Stimulated activated naive CD8-positive, alpha-beta T cell treated with anti-CD3 and anti-CD28 coated beads, Interleukin-15, Interleukin-2, amounts not matched to agents 100 ng/mL and 50 ng/mL, for 24 hours (primary cell): ENCODE data around the gene CABLES1.

Source experiments
- H3K27ac Mint-ChIP-seq: one replicate; pipeline ENCODE4 v1.8.0; 2021; ENCODE audit warnings: mild to moderate bottlenecking, mixed read lengths
- H3K27me3 Mint-ChIP-seq: one replicate; pipeline ENCODE4 v1.8.0; 2021; ENCODE audit warnings: mixed read lengths
- H3K36me3 Mint-ChIP-seq: one replicate; pipeline ENCODE4 v1.8.0; 2021; ENCODE audit warnings: low read depth, mixed read lengths
- H3K4me1 Mint-ChIP-seq: one replicate; pipeline ENCODE4 v1.8.0; 2021; ENCODE audit warnings: low read depth, mixed read lengths
- H3K4me3 Mint-ChIP-seq: one replicate; pipeline ENCODE4 v1.8.0; 2021; ENCODE audit warnings: mild to moderate bottlenecking, mixed read lengths
- H3K9me3 Mint-ChIP-seq: one replicate; pipeline ENCODE4 v1.8.0; 2021; ENCODE audit warnings: mixed read lengths

Gene CABLES1

DNA sequence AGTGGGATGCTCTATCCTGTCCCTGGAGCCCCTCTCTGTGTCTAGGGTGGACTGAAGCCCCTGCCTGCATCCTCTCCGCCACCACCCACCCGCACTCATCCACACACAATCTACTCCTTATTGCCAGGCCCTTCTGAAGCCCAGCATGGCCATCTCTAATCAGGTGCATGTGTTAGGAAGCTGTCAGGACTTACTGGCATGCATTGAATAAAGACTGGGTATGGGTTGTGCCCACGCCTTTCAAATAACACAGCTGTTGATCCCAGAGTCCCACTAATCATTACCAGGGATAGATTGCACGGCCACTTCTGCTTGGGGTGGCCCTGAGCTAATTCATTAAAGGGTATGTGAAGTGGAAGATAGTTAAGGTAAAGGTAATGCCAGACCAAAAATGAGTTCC, 88.4 kb downstream of the CABLES1 start:
- Mint-ChIP-seq H3K36me3 (peaks cover 10% of the 10 kb centered on the region), H3K9me3 (no peaks in the 10 kb centered on the region), H3K4me3 (no peak overlapping the region), H3K4me1 (peaks cover 35% of the 10 kb centered on the region), H3K27ac (no peak overlapping the region), H3K27me3 (no peaks in the 10 kb centered on the region)

DNA sequence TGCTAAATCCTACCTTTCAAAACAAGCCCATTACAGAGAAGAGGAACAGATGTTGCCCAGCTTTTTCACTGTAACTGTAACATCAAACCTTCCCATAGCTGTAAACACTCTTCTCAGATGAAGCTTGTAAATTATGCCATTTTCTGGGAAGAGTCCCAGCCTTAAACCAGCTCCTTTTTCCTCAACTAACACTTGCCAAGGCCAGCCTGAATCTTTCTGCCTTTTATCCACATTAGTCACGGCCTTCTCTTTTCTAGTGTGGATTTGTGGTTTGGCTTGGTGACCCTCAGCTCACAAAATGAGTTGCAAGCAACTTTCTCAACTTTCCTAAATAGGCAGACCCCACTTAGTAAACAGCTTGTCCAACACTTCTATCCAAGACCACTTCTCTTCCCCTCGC, 90.2 kb downstream of the CABLES1 start:
- Mint-ChIP-seq H3K9me3 (no peaks in the 10 kb centered on the region), H3K27ac (peak overlapping the region; percentile 76), H3K4me1 (peaks cover 54% of the 10 kb centered on the region), H3K27me3 (no peaks in the 10 kb centered on the region), H3K4me3 (peak overlapping the region; percentile 53), H3K36me3 (peaks cover 10% of the 10 kb centered on the region)

GRCh38 chr18:23226391-23226790, 91.1 kb downstream of the CABLES1 start:
- Mint-ChIP-seq H3K4me3 (no peak overlapping the region), H3K27me3 (no peaks in the 10 kb centered on the region), H3K36me3 (peaks cover 15% of the 10 kb centered on the region), H3K27ac (peak overlapping the region; percentile 8), H3K9me3 (peaks cover under 1% of the 10 kb centered on the region), H3K4me1 (peaks cover 62% of the 10 kb centered on the region)

DNA sequence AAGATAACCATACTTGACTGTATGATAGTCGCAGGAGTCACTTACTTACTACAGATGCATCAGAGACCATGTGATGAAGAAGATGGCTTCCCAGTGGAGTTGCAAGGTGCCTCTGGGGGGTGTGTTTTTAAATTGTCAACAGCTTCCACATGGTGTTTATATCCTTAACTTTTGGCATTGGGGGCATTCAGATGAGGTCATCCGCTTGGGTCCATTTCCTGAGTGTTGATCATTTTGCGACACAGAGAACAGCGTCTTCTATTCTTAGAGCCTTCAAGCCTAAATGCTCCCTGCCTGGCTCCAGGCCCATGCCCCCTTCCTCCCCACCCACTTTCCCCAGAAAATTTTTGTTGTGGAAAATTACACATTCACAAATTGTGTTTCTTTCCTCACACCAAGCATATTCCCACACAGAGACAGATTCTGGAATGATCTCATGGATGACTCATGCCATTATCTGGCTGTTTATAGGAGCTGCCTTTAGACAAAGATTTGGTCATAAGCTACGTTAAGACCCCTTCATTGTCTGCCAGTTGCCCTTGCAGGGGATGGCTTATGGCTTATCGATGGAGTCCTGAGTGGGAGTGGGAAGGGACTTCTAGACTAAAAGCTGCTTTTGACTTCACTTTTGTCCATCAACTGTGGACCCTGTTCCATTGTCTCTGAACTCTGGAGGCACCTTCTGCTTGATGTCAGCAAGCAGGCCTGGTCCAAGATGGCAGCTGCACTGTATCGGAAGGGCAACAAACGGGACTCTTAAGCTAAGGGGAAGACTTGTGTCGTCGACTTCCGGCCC, 91.8 kb downstream of the CABLES1 start:
- Mint-ChIP-seq H3K27ac (peak overlapping the region; percentile 8), H3K4me3 (no peak overlapping the region), H3K27me3 (no peaks in the 10 kb centered on the region), H3K4me1 (peaks cover 69% of the 10 kb centered on the region), H3K36me3 (peaks cover 21% of the 10 kb centered on the region), H3K9me3 (peaks cover 6% of the 10 kb centered on the region)

DNA sequence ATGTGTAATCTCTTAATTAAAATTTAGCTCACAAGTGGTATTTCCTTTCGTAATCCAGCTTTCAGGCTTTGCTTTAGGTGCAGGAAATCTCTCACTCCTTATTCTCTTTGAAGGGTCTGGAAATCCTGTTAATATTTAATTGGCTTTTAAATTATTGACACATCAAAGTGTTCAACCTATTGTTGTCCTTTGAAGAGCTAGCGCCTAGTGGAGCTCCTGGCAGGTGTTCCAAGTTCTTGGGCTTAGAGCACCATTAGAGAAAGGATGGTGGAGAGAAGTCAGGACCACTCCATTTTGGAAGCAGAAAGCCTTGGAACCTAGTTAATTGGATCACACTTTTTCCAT, 92.4 kb downstream of the CABLES1 start:
- Mint-ChIP-seq H3K27ac (peak overlapping the region; percentile 89), H3K36me3 (peaks cover 25% of the 10 kb centered on the region), H3K9me3 (peaks cover 6% of the 10 kb centered on the region), H3K27me3 (no peaks in the 10 kb centered on the region), H3K4me1 (peaks cover 75% of the 10 kb centered on the region), H3K4me3 (no peak overlapping the region)

- peak overlapping the region; percentile 20 for H3K4me3 Mint-ChIP-seq
- no peaks in the 10 kb centered on the region for H3K27me3 Mint-ChIP-seq
- peak overlapping the region; percentile 89 for H3K27ac Mint-ChIP-seq
- H3K9me3 Mint-ChIP-seq = peaks cover 6% of the 10 kb centered on the region
- H3K36me3 Mint-ChIP-seq = peaks cover 28% of the 10 kb centered on the region
- peaks cover 82% of the 10 kb centered on the region for H3K4me1 Mint-ChIP-seq
Measured at GRCh38 chr18:23228102-23229061, 93.1 kb downstream of the CABLES1 start.

DNA sequence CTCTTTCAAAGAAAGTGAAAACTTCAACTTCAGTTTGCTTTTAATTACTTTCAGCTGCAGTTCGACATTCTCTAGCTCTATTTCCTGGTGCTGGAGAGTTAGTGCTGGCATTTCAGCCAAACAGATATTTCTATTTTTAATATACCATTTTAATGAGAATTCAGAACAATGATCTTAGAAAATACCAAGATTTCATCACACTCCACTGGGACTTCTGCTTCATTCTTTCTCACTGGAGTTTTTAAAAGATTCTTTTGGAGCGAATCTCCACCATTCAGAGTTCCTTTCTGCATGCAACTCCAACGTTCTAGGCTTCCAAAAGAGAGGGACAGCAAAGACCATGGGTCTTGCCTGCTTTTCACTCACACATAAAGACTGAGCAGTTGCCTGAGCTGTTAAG, 94.2 kb downstream of the CABLES1 start:
- H3K4me1 Mint-ChIP-seq = peaks cover 84% of the 10 kb centered on the region
- H3K27me3 Mint-ChIP-seq = no peaks in the 10 kb centered on the region
- peaks cover 6% of the 10 kb centered on the region for H3K9me3 Mint-ChIP-seq
- peaks cover 28% of the 10 kb centered on the region for H3K36me3 Mint-ChIP-seq
- no peak overlapping the region for H3K4me3 Mint-ChIP-seq
- peak overlapping the region; percentile 96 for H3K27ac Mint-ChIP-seq

- peaks cover 6% of the 10 kb centered on the region for H3K9me3 Mint-ChIP-seq
- H3K27me3 Mint-ChIP-seq = no peaks in the 10 kb centered on the region
- no peak overlapping the region for H3K4me3 Mint-ChIP-seq
- peaks cover 79% of the 10 kb centered on the region for H3K4me1 Mint-ChIP-seq
- H3K36me3 Mint-ChIP-seq = peaks cover 27% of the 10 kb centered on the region
- H3K27ac Mint-ChIP-seq = peak overlapping the region; percentile 96
Measured at GRCh38 chr18:23230686-23231085, 95.4 kb downstream of the CABLES1 start.

DNA sequence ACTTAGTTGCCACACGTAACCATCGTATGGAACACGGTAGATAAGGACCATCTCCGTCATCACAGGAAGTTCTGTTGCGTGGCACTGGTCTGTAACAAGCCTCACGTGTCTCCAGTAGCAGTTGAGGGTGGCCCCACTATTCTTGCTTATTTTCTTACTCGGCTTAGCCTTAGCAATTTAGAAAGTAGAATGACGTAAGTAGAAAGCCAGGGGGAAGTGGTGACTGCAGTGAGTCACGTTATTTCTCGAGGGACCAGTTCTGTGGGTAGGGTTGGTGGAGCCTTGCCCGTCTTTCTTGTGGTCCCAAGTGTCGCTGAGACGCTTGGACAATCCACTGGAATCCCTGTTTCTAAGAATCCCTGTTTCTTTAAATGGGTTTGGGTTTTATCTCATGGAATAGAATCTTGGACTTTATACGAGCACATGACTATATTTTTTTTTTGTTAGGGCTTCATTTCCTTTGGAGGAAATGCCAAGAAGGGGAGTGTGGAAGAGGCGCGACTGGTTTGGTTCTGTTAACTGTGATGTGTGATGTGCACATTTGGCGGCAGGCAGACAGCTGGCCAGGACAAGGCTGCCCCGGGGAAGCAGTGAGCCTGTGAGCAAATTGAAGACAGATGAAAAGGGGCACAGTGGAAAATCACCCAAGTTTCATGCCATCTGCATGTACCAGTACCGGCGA, 96.2 kb downstream of the CABLES1 start:
- H3K36me3 Mint-ChIP-seq = peaks cover 24% of the 10 kb centered on the region
- H3K4me1 Mint-ChIP-seq = peaks cover 71% of the 10 kb centered on the region
- H3K27ac Mint-ChIP-seq = peak overlapping the region; percentile 96
- no peaks in the 10 kb centered on the region for H3K27me3 Mint-ChIP-seq
- H3K4me3 Mint-ChIP-seq = peak overlapping the region; percentile 75
- H3K9me3 Mint-ChIP-seq = peaks cover 6% of the 10 kb centered on the region

- H3K27me3 Mint-ChIP-seq = no peaks in the 10 kb centered on the region
- peaks cover 69% of the 10 kb centered on the region for H3K4me1 Mint-ChIP-seq
- H3K36me3 Mint-ChIP-seq = peaks cover 18% of the 10 kb centered on the region
- H3K9me3 Mint-ChIP-seq = peaks cover 6% of the 10 kb centered on the region
- H3K27ac Mint-ChIP-seq = peak overlapping the region; percentile 79
- H3K4me3 Mint-ChIP-seq = no peak overlapping the region
Measured at GRCh38 chr18:23232331-23232730, 97.0 kb downstream of the CABLES1 start.

- H3K9me3 Mint-ChIP-seq = peaks cover 6% of the 10 kb centered on the region
- peaks cover 25% of the 10 kb centered on the region for H3K36me3 Mint-ChIP-seq
- no peak overlapping the region for H3K4me3 Mint-ChIP-seq
- peaks cover 65% of the 10 kb centered on the region for H3K4me1 Mint-ChIP-seq
- H3K27me3 Mint-ChIP-seq = no peaks in the 10 kb centered on the region
- H3K27ac Mint-ChIP-seq = peak overlapping the region; percentile 0
Measured at GRCh38 chr18:23234619-23235018, 99.3 kb downstream of the CABLES1 start.

DNA sequence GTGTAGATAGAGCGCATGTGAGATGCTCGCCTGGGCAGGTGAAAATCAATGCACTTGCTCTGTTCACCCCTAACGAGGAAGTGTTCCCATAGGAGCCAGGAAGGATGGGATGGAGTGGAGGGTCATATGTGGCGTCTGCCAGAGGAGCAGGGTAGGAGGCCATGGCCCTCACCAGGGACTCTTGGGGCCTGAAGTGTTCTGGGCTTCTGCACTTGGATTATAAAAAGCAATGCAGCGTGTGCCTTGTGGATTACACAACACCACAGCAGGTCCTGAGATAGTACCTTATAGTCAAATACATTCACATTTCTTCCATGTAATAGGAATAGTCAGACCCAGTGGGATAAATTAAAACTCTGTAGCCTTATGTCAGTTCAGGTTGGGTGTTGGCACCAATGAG, 100.1 kb downstream of the CABLES1 start:
- Mint-ChIP-seq H3K27ac (no peak overlapping the region), H3K27me3 (no peaks in the 10 kb centered on the region), H3K4me3 (no peak overlapping the region), H3K36me3 (peaks cover 26% of the 10 kb centered on the region), H3K9me3 (peaks cover 6% of the 10 kb centered on the region), H3K4me1 (peaks cover 58% of the 10 kb centered on the region)

- Mint-ChIP-seq H3K4me3 (no peak overlapping the region), H3K27me3 (no peaks in the 10 kb centered on the region), H3K9me3 (peaks cover 6% of the 10 kb centered on the region), H3K4me1 (peaks cover 53% of the 10 kb centered on the region), H3K36me3 (peaks cover 23% of the 10 kb centered on the region), H3K27ac (no peak overlapping the region)
Measured at GRCh38 chr18:23235860-23236259, 100.6 kb downstream of the CABLES1 start.

- Mint-ChIP-seq H3K4me3 (no peak overlapping the region), H3K27me3 (no peaks in the 10 kb centered on the region), H3K4me1 (peaks cover 42% of the 10 kb centered on the region), H3K27ac (no peak overlapping the region), H3K9me3 (no peaks in the 10 kb centered on the region), H3K36me3 (peaks cover 16% of the 10 kb centered on the region)
Measured at GRCh38 chr18:23236876-23237468, 101.7 kb downstream of the CABLES1 start.
